HepG2 (cell line): ENCODE results near the gene IPO9.

ENCODE experiments used
- CHD2 ChIP-seq: IDR thresholded peaks from 2 replicates; pipeline ENCODE4 v1.6.1; 2011; ENCODE audit warnings: low read depth, low read length, improper control_type of control experiment
- POLR2A ChIP-seq, 2 experiments: IDR thresholded peaks; 2 replicates each; pipeline ENCODE4 v1.6.1; 2011; ENCODE audit warnings: low read depth in 2 of 2, low read length in 2 of 2, mild to moderate bottlenecking in 1 of 2, moderate library complexity in 1 of 2; ENCODE audit not compliant: insufficient read depth in 1 of 2
- REXO4 ChIP-seq: sonication (generic); formaldehyde crosslinking; IDR thresholded peaks from 2 replicates; pipeline ENCODE4 v1.8.0; 2022; ENCODE audit warnings: missing genetic modification reagents, mild to moderate bottlenecking, borderline replicate concordance
- ZFX ChIP-seq: sonication (generic); formaldehyde crosslinking; IDR thresholded peaks from 2 replicates; pipeline ENCODE4 v1.4.0; 2020; ENCODE audit warnings: mild to moderate bottlenecking, low read depth, missing genetic modification reagents, moderate library complexity
- ZNF121 ChIP-seq: sonication (generic); formaldehyde crosslinking; IDR thresholded peaks from 2 replicates; pipeline ENCODE4 v1.5.0; 2020; ENCODE audit warnings: mild to moderate bottlenecking, missing genetic modification reagents
- ZNF335 ChIP-seq: sonication (generic); formaldehyde crosslinking; IDR thresholded peaks from 2 replicates; pipeline ENCODE4 v1.4.0; 2020; ENCODE audit warnings: missing genetic modification reagents
- ZNF562 ChIP-seq: sonication (generic); formaldehyde crosslinking; IDR thresholded peaks from 2 replicates; pipeline ENCODE4 v1.8.0; 2022; ENCODE audit warnings: missing genetic modification reagents, borderline replicate concordance
- ZNF616 ChIP-seq: sonication (generic); formaldehyde crosslinking; IDR thresholded peaks from 2 replicates; pipeline ENCODE4 v1.5.0; 2020; ENCODE audit warnings: low read depth, mild to moderate bottlenecking, missing genetic modification reagents
- ZZZ3 ChIP-seq: sonication (generic); formaldehyde crosslinking; IDR thresholded peaks from 2 replicates; pipeline ENCODE4 v1.4.0; 2020; ENCODE audit warnings: missing genetic modification reagents, mild to moderate bottlenecking, borderline replicate concordance

- TF ChIP-seq ZFX (CRISPR knock-in tag) (no peak), ZNF562 (CRISPR knock-in tag) (no peak), ZNF335 (CRISPR knock-in tag) (no peak), ZZZ3 (CRISPR knock-in tag) (no peak), REXO4 (CRISPR knock-in tag) (no peak), ZNF616 (CRISPR knock-in tag) (no peak), POLR2A (IDR thresholded peaks at IDR 0.05; ENCODE audit: insufficient read depth in 1 of 2, low read depth in 2 of 2, low read length in 2 of 2) (no peak), CHD2 (no peak), ZNF121 (CRISPR knock-in tag) (no peak)
Observed at GRCh38 chr1:201930137-201930536, 101.2 kb downstream of the IPO9 start.
